GM18498 (cell line): ENCODE measurements around the gene CBLN3.
"Not testable (repeated sequence)": the region's sequence is repeated elsewhere in the genome, so short reads cannot be mapped to it uniquely, and the experiment has no call there.

Experiments
- ATAC-seq: cut with Tn5 transposase; IDR thresholded peaks from one replicate; pipeline ENCODE4 v1.9.1; 2021; ENCODE audit warnings: mild to moderate bottlenecking, moderate library complexity; ENCODE audit not compliant: unreplicated experiment

CBLN3 gene

DNA sequence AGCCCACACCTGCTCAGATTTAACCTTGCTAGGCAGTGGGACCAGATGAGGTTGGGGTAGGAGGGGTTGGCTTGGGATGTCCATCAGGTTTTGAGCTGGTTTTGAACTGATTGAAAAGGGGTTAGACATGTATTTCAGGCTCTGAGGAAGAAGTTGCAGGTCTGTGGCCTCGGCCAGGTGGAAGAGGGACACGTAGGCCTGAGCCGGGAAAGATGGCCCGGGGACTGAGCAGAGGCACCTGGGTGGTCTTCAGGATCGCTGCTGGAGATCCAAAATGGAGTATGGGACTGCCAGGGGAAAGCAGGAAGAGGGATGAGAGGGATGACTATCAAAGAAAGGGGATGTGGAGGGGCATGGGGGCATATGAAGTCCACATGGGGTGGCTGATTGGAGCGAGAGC is 23.1 kb downstream of the CBLN3 start:
- no peak for ATAC-seq

DNA sequence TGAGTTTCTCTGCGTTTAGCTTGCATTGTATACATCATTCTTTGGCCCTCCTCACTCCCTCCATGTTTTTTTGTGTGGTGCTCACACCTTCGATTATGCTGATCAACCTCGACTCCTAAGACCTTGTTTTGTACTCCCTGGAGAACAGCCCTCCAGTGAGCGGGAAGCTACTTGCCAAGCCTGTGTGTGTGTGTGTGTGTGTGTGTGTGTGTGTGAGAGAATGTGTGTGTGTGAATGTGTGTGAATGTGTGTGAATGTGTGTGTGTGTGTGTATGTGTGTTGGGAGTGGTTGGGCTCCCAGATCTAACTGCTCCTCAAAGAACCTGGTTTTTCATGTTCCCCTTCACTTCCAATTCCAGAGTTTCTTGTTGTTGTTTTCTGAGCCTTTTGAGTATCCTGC is 24.7 kb downstream of the CBLN3 start:
- no peak for ATAC-seq

DNA sequence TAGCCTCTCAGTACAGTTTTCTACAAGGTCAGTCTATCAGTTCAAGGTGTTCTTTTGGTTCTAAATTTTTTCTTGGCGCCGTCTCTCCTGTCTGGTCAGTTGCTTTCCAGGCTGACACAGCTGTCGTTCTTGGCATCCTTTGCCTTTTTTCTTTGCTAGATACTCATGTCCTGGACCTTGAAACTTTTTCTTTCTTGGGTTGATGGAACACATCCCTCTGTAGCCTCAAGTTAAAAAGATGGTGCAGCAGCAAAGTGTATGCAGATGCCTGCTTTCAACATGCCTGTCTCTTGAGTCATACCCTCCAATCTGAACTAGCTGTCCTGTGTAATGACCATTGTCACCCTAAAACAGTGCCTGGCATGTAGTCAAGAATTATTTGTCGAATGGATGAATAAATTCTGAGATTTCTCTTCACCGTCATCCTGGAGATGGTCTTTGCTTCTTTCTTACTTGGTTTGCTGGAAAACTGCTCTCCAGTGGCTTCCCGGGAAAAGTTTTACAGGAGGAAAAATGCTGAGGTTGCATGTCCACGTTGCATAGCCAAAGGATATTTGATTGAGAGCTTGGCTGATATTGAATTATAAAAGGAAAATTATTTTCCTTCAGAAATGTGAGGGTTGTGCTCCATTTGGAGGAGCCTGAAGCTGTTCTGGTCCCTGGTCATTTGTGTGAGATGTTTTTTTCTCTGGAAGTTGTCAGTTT is 26.0 kb downstream of the CBLN3 start:
- ATAC-seq, result no peak

- no peak for ATAC-seq
These were observed 27.4 kb downstream of the CBLN3 start for GRCh38 chr14:24401810-24402702.

GRCh38 chr14:24399999-24400718 is 29.3 kb downstream of the CBLN3 start:
- no peak for ATAC-seq

GRCh38 chr14:24399447-24399822 is 30.0 kb downstream of the CBLN3 start:
- no peak for ATAC-seq

DNA sequence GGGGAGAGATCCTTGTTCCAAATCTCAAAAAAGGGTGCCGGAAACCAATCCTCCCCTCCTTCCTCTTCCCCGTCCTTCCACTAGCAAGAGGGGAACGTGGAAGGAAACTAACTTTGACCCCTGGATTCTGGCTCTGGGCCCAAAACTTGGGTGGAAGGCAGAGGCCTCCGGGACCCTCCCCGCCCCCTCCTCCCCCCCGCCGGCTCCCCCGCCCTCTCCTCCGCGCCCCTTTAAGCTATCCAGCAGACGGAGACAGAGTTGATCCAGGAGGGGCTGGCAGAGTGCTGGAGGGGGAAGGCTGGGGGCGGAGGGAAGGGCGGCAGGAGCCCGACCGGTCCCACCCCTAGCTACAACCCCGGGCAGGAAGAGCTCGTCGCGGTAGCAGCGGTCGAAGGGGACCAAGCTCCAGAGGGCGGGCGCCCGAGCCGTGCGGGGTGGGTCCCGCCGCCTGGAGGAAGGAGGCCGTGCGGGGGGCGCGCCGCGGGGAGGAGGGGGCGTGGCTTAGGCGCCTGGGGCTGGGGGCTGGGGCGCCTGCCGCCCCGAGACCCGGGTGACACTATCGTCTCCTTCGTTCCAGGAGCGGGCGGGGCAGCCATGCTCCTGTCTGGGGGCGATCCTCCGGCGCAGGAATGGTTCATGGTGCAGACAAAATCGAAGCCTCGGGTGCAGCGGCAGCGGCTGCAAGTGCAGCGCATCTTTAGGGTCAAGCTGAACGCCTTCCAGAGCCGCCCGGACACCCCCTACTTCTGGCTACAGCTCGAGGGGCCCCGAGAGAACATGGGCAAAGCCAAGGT is 30.6 kb downstream of the CBLN3 start, which contains the start of gene NYNRIN:
Gene NYNRIN, plus strand, starts transcription at position 351 of the 794 bp plus-strand sequence. Its CDS starts 244 bp downstream, at position 595.
- ATAC-seq, result no peak

GRCh38 chr14:24398293-24398652 is 31.2 kb downstream of the CBLN3 start:
- no peak for ATAC-seq

GRCh38 chr14:24397639-24398292 is 31.7 kb downstream of the CBLN3 start:
- no peak for ATAC-seq

GRCh38 chr14:24395609-24396582 is 33.6 kb downstream of the CBLN3 start:
- ATAC-seq, result no peak

- ATAC-seq, result no peak
These were observed 35.2 kb downstream of the CBLN3 start for GRCh38 chr14:24394275-24394674.

GRCh38 chr14:24392325-24393091 is 37.0 kb downstream of the CBLN3 start:
- ATAC-seq, result no peak

- no peak for ATAC-seq
These were observed 38.6 kb downstream of the CBLN3 start for GRCh38 chr14:24390701-24391468.

DNA sequence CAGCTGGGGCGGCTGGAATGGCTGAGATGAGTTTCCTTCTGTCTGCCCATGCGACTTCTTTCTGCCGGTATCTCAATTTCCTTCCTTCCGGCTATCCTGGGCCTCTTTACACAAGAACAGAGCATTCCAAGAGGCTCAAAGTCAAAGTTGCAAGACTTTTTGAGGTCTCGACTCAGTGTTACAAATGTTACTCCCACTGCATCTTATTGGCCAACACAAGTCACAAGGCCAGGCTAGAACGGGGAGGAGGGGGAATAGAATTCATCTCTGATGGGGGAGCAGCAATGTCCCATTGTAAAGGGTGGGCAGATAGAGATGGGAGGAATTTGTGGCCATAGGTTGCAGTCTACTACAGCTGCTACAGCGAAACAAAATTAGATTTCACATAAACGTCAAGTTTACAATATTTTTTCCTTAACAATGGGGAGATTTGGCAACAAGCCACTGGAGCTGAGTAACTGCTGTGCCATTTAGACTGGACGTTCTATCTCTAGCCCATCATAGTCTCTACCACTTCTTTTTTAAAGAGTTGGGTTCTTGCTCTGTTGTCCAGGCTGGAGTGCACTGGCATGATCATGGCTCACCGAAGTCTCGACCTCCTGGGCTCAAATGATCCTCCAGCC is 40.1 kb downstream of the CBLN3 start:
- ATAC-seq, result no peak

GRCh38 chr14:24388474-24389179 is 40.8 kb downstream of the CBLN3 start:
- no peak for ATAC-seq

DNA sequence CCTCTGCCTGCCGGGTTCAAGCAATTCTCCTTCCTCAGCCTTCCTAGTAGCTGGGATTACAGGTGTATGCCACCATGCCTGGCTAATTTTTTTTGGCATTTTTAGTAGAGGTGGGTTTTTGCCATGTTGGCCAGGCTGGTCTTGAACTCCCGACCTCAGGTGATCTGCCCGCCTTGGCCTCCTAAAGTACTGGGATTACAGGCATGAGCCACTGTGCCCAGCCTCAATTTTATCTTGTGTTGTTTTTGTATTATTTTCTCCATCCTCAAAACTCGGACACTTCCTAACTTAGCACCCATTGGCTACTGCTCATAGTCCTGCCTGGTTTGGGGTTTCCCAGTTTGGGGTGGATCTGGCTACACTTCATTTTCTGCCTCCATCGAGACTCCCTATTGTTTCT is 41.9 kb downstream of the CBLN3 start:
- ATAC-seq, result not testable (repeated sequence)

- ATAC-seq, result no peak
These were observed 42.5 kb downstream of the CBLN3 start for GRCh38 chr14:24387009-24387345.
